Lower lobe of right lung (tissue), 2 donors: Measurements from ENCODE around the gene IL1B. TPM values are rescaled to one million over a fixed set of nuclear protein-coding genes. Genes with fewer than 3 reads are reported as not detected.

Experiments
- ATAC-seq, 2 donors: fragments of 200-7000 bp; cut with Tn5 transposase; one replicate each; pipeline ENCODE4 v1.9.1; 2020 to 2022; ENCODE audit warnings: mild to moderate bottlenecking in 2 of 2, moderate library complexity in 2 of 2
- DNase-seq: peaks from one replicate; pipeline ENCODE4 v3.0.0-alpha.2; 2020
- H3K27ac ChIP-seq: fragments of 200-600 bp; one replicate; pipeline ENCODE4 v1.8.0; 2022
- H3K27me3 ChIP-seq: fragments of 200-600 bp; one replicate; pipeline ENCODE4 v1.8.0; 2022; ENCODE audit warnings: low read depth
- H3K36me3 ChIP-seq: fragments of 200-600 bp; one replicate; pipeline ENCODE4 v1.8.0; 2022; ENCODE audit warnings: mild to moderate bottlenecking
- H3K4me1 ChIP-seq: fragments of 200-600 bp; one replicate; pipeline ENCODE4 v1.8.0; 2022
- H3K4me3 ChIP-seq: fragments of 200-600 bp; one replicate; pipeline ENCODE4 v1.8.0; 2022; ENCODE audit warnings: mild to moderate bottlenecking
- H3K9me3 ChIP-seq: fragments of 200-600 bp; one replicate; pipeline ENCODE4 v1.8.0; 2022
- CTCF ChIP-seq: fragments of 200-600 bp; IDR thresholded peaks from one replicate; pipeline ENCODE4 v1.8.0; 2022; ENCODE audit warnings: antibody characterized with exemption, mild to moderate bottlenecking
- intact Hi-C: fragments of 100-400 bp; cut with DNase I; formaldehyde crosslinking; loops from one replicate; pipeline ENCODE4 v1.11.0; 2022
- total RNA-seq: library from RNA; stranded (reverse); fragmentation: NEBNext Ultra II Directional; extraction: Animal tissue kit (Norgen Biotek cat#: 25700); gene quantifications from one replicate; pipeline ENCODE4 v1.2.1, GENCODE V29; 2021
- donor health status: DM: no; HTN: yes; CAD: no; lungs with severe emphysema.

The IL1B gene
- total RNA-seq, 1 donor from 2014 or later = 17.5 TPM

- H3K36me3 ChIP-seq = no peaks in the 10 kb centered on the region
- intact Hi-C loops = no loop called here
- no peaks in the 10 kb centered on the region for H3K27me3 ChIP-seq
- no peak for TF ChIP-seq CTCF
- H3K27ac ChIP-seq = peak overlapping the region; percentile 60
- H3K9me3 ChIP-seq = no peaks in the 10 kb centered on the region
- peaks cover 10% of the 10 kb centered on the region for H3K4me1 ChIP-seq
- ATAC-seq (peak; percentile 52 to 53), DNase-seq (no peak)
- H3K4me3 ChIP-seq = no peak overlapping the region
Observed at GRCh38 chr2:112841295-112842044, 4.9 kb upstream of the IL1B start.

GRCh38 chr2:112840068-112840445 is 3.5 kb upstream of the IL1B start:
- Histone ChIP-seq H3K27me3 (no peaks in the 10 kb centered on the region), H3K4me1 (peaks cover 10% of the 10 kb centered on the region), H3K9me3 (no peaks in the 10 kb centered on the region), H3K4me3 (no peak overlapping the region), H3K36me3 (no peaks in the 10 kb centered on the region), H3K27ac (no peak overlapping the region)
- TF ChIP-seq CTCF = no peak
- DNase-seq (no peak), ATAC-seq (no peak)
- intact Hi-C loops = no loop called here

GRCh38 chr2:112839407-112840067 is 3.0 kb upstream of the IL1B start:
- ATAC-seq (peak; percentile 66 to 70), DNase-seq (peak; percentile 53)
- Histone ChIP-seq H3K27me3 (no peaks in the 10 kb centered on the region), H3K27ac (no peak overlapping the region), H3K36me3 (no peaks in the 10 kb centered on the region), H3K9me3 (no peaks in the 10 kb centered on the region), H3K4me1 (peaks cover 10% of the 10 kb centered on the region), H3K4me3 (no peak overlapping the region)
- intact Hi-C loops = no loop called here
- no peak for TF ChIP-seq CTCF

- ATAC-seq = no peak
- peaks cover 5% of the 10 kb centered on the region for H3K4me1 ChIP-seq
- intact Hi-C loops = no loop called here
- H3K4me3 ChIP-seq = peak overlapping the region; percentile 39
- H3K27ac ChIP-seq = peak overlapping the region; percentile 14
- no peaks in the 10 kb centered on the region for H3K9me3 ChIP-seq
- DNase-seq = no peak
- no peaks in the 10 kb centered on the region for H3K27me3 ChIP-seq
- no peak for TF ChIP-seq CTCF
- H3K36me3 ChIP-seq = no peaks in the 10 kb centered on the region
Observed at GRCh38 chr2:112836163-112836560, 417 bp downstream of the IL1B start.

- Histone ChIP-seq H3K27me3 (no peaks in the 10 kb centered on the region), H3K36me3 (no peaks in the 10 kb centered on the region), H3K27ac (no peak overlapping the region), H3K4me3 (peak overlapping the region; percentile 39), H3K4me1 (peaks cover 5% of the 10 kb centered on the region), H3K9me3 (no peaks in the 10 kb centered on the region)
- intact Hi-C loops = no loop called here
- DNase-seq (no peak), ATAC-seq (no peak)
- TF ChIP-seq CTCF = no peak
Observed at GRCh38 chr2:112835536-112836162, 930 bp downstream of the IL1B start.
